GM12873 (cell line): ENCODE measurements around the gene DCANP1.

ENCODE experiments used
- TF ChIP-seq, protein P1 (sequence below): IDR thresholded peaks from 2 replicates; pipeline ENCODE4 v1.5.1; 2012; ENCODE audit warnings: low read depth, mild to moderate bottlenecking, moderate library complexity, low read length, control low read depth; ENCODE audit not compliant: insufficient read depth; ENCODE audit errors: missing control alignments

DCANP1 gene

DNA sequence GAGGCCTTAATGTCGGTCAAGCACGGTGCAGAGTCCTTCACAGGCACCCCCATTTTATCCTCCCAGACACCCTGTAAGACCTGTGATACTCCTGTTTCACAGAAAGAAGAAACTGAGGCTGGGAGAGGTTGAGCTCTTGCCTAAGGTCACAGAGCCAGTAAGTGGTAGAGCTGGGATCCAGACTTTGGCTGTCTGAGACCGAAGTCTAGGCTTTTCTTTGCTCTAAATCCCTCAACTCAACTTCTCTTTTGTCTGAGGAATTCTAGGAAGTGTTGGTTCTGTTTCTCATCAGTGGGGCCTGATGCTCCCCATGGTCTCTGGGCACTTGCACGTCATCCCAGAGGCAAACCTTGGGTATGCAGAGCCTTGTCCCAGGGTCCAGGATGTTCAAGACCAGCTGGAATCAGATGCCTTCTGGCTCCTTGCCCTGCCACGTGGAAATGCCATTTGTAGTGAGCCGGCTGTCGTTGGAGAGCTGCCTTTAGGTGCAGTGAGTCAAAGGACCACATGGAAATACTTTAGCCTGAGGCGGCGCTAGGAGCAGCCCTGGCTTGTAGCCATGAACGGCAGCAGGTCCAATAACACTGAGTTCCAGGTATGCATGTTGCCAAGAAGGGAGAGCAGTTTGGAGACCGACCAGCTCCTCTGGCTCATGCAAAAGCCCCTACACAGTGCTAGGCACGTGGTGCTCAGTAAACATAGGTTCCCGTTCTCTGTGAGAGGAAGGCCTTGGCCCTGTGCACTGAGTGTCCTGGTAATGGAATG lies 9.2 kb downstream of the DCANP1 start:
- TF ChIP-seq, protein P1, sequence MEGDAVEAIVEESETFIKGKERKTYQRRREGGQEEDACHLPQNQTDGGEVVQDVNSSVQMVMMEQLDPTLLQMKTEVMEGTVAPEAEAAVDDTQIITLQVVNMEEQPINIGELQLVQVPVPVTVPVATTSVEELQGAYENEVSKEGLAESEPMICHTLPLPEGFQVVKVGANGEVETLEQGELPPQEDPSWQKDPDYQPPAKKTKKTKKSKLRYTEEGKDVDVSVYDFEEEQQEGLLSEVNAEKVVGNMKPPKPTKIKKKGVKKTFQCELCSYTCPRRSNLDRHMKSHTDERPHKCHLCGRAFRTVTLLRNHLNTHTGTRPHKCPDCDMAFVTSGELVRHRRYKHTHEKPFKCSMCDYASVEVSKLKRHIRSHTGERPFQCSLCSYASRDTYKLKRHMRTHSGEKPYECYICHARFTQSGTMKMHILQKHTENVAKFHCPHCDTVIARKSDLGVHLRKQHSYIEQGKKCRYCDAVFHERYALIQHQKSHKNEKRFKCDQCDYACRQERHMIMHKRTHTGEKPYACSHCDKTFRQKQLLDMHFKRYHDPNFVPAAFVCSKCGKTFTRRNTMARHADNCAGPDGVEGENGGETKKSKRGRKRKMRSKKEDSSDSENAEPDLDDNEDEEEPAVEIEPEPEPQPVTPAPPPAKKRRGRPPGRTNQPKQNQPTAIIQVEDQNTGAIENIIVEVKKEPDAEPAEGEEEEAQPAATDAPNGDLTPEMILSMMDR, result no peak

DNA sequence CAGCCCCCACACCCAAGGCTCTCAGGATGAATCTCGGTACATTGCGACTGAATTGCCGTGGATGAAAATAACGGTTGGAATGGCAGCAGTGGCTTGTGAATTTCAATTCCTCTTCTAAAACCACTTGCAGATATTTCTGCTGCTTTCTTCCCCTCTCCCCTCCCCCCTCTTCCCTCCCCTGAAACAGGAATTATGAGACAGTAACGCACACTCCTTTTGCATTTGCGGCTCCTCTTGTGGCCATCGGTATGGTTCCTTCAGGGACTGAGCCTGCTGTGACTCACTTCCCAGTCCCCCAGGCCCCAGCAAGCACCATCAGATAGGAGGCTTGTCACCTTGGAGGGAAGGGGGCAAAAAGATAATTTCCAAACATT lies 9.7 kb downstream of the DCANP1 start:
- TF ChIP-seq, protein P1, result no peak

DNA sequence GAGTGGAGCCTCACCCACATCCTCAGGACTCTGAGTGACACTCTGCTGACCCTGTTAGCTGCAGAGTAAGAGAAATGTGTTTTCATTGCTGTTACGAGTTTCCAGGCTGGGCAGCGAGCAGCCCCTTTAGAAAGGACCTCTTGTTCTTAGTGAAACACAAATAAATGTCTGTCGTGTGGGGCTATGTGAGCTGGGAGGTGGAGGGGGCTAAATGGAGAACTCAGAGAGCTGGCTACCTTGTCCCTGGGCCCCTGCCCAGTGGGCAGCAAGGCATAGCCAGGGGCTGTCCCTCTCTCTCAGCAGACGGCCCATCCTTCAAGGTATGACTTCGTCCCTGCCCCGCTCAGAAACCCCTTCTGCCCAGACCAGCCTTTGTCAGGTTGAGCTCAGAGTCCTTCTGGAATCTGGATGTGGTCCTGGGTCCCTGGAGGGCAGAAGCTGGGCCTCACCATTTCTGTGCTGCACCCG lies 10.2 kb downstream of the DCANP1 start:
- TF ChIP-seq, protein P1, result no peak

DNA sequence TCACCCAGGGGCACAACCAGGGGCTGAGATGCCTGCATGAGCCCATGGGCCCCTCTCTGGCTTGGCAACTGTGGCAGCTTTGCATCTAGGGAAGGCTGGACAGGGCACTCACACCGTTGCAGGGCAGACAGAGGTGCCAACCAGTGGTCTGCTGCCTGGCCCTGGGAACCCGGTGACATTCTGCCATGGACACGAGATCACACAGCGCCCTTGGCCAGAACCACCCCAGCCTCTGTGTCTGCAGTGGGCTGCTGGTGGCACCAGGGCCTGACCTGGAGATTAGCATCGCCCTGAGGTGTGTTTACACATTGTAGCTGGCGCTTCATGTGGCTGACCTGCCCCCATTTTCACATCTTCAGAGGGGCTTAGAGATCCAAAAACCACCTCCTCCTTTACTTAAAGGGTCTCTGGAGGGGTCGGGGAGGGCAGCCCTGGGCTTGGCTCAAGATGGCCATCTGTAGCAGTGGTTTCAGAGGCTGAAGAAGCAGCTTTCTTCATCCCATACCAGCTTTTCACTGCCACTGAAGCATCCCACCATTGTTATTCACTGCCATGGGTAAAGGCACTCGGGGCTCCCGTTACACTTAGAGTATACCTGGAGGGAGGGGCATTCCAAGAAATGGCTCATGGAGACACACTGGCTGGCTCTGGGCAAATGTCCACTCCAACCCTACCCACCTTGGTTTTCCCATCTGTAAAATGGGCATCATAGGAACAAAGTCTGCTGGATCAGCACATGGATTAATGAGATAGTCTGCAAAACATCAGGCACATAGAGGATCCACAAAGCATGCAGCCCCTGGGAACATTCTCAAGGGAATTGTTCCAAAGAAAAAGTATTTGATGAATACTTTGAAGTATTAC lies 11.4 kb downstream of the DCANP1 start:
- TF ChIP-seq, protein P1, result no peak

DNA sequence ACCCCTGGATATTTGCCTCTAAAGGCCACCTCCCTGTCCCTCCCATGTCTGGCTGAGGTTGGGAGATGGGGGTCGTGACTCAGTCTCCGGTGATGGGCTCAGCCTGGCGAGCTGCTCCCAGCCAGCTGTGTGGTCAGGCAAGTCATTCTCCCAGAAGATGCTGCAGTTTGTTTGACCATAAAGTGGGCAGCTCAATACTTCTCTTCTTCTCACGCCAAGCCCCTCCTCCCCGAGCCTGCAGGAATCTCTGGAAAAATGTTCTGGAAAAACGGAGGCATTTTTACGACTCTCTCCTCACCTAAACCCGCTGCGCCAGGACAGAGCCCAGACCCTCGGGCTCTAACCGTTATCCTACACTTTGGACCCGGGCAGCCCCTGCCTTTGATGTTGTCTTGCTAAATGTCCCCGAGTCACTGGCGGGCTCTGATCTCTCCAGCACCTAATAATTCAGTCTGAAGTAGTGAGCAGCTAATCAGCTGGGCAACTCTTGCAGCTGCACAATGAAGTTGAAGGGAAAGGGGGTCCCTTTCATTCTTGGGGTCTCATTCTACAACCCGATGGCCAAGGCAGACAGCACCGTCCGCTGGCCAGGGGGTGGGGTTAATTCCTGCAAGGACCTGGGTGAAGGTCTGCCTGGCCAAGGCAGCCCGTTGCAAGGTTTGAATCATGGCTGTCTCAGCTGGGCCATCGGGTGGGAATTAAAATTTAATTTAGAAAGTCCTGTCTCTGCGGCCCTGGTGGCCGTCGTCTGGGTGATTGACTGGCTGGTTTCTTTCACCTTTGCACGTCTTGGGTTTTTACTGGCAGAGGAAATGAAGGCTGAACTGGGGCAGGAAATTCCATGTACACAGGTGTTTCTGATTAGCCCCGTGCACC lies 12.3 kb downstream of the DCANP1 start:
- TF ChIP-seq, protein P1, result no peak

DNA sequence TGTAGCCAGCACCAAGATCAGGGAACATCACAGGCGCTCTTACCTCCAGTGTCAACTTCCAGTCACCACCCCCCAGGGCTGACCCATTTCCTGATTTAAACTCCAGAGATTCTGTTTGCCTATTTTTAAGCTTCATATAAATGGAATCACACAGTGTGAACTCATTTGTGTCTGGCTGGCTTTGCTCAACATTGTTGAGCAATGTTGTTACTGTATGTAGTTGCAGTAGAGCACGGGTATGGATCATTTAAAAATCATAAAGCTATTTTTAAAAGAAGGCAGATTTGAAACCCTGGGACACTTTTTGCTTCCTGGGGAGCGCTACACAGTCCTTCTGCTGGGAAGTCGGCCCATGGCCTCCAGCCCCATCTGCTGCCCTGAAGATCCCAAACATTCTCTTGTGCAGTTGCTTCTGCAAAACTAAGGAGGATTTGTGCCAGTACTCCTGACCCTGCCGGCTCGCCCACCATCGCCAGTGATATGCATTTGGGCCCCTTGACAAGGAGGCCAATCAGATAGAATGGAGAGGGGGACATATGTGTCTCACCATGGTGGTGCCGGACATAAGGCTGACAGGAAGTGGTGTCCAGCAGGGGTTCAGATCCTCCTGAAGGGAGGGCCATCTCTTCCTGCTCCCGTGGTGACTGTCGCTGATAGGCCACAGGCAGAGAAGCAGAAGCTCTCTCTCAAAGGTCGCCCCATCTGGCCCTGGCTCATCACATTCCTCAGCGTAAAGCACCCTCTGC lies 13.3 kb downstream of the DCANP1 start:
- TF ChIP-seq, protein P1, result no peak
